Activated T-cell treated with anti-CD3 and anti-CD28 coated beads, Interleukin-2, amount 50 U/mL, for 24 hours (primary cell): ENCODE measurements around the gene SULT1C3.

Experiments
- DNase-seq: peaks from one replicate; pipeline ENCODE4 v3.0.0-alpha.2; 2020
- H3K27ac Mint-ChIP-seq: 2 replicates; pipeline ENCODE4 v1.8.0; 2020; ENCODE audit warnings: mild to moderate bottlenecking, mixed read lengths
- H3K27me3 Mint-ChIP-seq: 2 replicates; pipeline ENCODE4 v1.8.0; 2020; ENCODE audit warnings: mixed read lengths
- H3K36me3 Mint-ChIP-seq: 2 replicates; pipeline ENCODE4 v1.8.0; 2020; ENCODE audit warnings: low read depth, mixed read lengths
- H3K4me1 Mint-ChIP-seq: 2 replicates; pipeline ENCODE4 v1.8.0; 2020; ENCODE audit warnings: low read depth, mixed read lengths
- H3K4me3 Mint-ChIP-seq: 2 replicates; pipeline ENCODE4 v1.8.0; 2020; ENCODE audit warnings: mild to moderate bottlenecking, moderate library complexity, mixed read lengths
- H3K9me3 Mint-ChIP-seq: 2 replicates; pipeline ENCODE4 v1.8.0; 2020; ENCODE audit warnings: mixed read lengths

Gene SULT1C3

DNA sequence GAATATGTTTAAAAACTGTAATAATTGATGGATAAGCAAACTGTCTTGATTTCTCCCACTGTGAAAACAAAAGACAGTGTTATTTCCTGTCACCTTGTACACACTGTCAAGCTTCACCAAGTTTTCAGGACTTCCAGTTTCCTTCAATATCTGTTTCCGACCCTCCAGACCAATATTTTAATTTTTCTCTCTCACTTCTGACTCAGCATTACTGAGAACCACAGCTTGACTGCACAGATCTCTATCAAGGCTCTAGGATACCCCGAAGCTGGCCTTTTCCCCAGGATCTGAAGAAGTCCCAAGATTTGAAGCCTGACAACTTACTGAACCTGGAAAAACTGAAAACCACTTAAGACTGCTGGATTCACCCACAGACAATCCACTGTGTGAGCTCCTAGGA, 13.2 kb upstream of the SULT1C3 start:
- peaks cover 8% of the 10 kb centered on the region for H3K27me3 Mint-ChIP-seq
- no peak for DNase-seq
- H3K27ac Mint-ChIP-seq, result no peak overlapping the region
- H3K36me3 Mint-ChIP-seq, result no peaks in the 10 kb centered on the region
- no peak overlapping the region for H3K4me3 Mint-ChIP-seq
- peaks cover 11% of the 10 kb centered on the region for H3K9me3 Mint-ChIP-seq
- no peaks in the 10 kb centered on the region for H3K4me1 Mint-ChIP-seq

DNA sequence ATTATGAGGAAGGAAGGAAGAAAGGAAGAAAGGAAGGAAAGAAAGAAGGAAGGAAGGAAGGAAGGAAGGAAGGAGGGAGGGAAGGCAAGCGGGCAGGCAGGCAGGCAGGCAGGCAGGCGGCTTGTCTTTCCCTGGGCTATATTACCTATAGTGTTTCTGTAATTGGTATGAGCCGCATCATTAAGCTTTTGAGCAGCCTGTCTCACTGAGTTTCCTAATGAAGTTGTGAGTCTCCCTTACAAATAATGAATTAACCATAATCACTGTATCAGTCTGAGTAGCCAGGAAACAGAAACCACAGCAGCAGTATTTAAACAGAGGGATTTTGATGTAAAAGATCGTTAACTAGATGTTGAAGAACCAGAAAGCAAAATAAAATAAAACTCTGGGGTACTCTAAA, 11.8 kb upstream of the SULT1C3 start:
- H3K27me3 Mint-ChIP-seq, result peaks cover 4% of the 10 kb centered on the region
- no peaks in the 10 kb centered on the region for H3K36me3 Mint-ChIP-seq
- H3K4me1 Mint-ChIP-seq, result no peaks in the 10 kb centered on the region
- peaks cover 11% of the 10 kb centered on the region for H3K9me3 Mint-ChIP-seq
- H3K4me3 Mint-ChIP-seq, result no peak overlapping the region
- no peak for DNase-seq
- no peak overlapping the region for H3K27ac Mint-ChIP-seq

GRCh38 chr2:108228537-108228936, 11.2 kb upstream of the SULT1C3 start:
- no peak for DNase-seq
- peaks cover 10% of the 10 kb centered on the region for H3K9me3 Mint-ChIP-seq
- H3K27ac Mint-ChIP-seq, result no peak overlapping the region

DNA sequence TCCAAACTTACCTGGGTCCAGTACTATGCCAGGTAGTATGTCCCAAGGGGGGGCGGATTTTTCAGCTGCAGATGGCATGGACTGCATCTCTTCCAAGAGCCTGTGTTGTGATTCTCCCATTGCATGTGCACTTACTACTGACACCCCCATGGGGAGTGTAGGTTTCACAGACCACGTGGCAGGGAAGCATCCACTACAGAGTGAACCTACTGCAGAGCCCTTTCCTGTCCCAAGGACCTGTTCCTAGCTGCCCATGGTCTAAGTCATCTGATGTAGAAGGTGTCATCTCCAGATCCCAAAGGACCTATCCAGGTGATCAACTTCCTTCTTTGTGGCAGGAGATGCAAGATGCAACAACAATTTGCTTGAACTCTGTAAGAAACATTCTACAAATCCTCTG, 9.9 kb upstream of the SULT1C3 start:
- Mint-ChIP-seq H3K4me1 (no peaks in the 10 kb centered on the region), H3K9me3 (no peaks in the 10 kb centered on the region), H3K4me3 (no peak overlapping the region), H3K36me3 (no peaks in the 10 kb centered on the region), H3K27me3 (peaks cover 4% of the 10 kb centered on the region), H3K27ac (no peak overlapping the region)
- DNase-seq, result no peak

More at GRCh38 chr2:108228537-108228936, 11.2 kb upstream of the SULT1C3 start:
- peaks cover 4% of the 10 kb centered on the region for H3K27me3 Mint-ChIP-seq
- no peak overlapping the region for H3K4me3 Mint-ChIP-seq
- H3K4me1 Mint-ChIP-seq, result no peaks in the 10 kb centered on the region
- no peaks in the 10 kb centered on the region for H3K36me3 Mint-ChIP-seq

GRCh38 chr2:108235577-108235976, 4.2 kb upstream of the SULT1C3 start:
- peaks cover 16% of the 10 kb centered on the region for H3K9me3 Mint-ChIP-seq
- H3K27me3 Mint-ChIP-seq, result peaks cover 4% of the 10 kb centered on the region
- no peaks in the 10 kb centered on the region for H3K36me3 Mint-ChIP-seq
- no peak for DNase-seq
- H3K27ac Mint-ChIP-seq, result no peak overlapping the region
- no peaks in the 10 kb centered on the region for H3K4me1 Mint-ChIP-seq
- no peak overlapping the region for H3K4me3 Mint-ChIP-seq

- no peaks in the 10 kb centered on the region for H3K4me1 Mint-ChIP-seq
- H3K27ac Mint-ChIP-seq, result no peak overlapping the region
- H3K27me3 Mint-ChIP-seq, result peaks cover 6% of the 10 kb centered on the region
- no peak for DNase-seq
- peaks cover 16% of the 10 kb centered on the region for H3K9me3 Mint-ChIP-seq
- no peak overlapping the region for H3K4me3 Mint-ChIP-seq
- no peaks in the 10 kb centered on the region for H3K36me3 Mint-ChIP-seq
Measured at GRCh38 chr2:108236676-108237335, 3.0 kb upstream of the SULT1C3 start.

DNA sequence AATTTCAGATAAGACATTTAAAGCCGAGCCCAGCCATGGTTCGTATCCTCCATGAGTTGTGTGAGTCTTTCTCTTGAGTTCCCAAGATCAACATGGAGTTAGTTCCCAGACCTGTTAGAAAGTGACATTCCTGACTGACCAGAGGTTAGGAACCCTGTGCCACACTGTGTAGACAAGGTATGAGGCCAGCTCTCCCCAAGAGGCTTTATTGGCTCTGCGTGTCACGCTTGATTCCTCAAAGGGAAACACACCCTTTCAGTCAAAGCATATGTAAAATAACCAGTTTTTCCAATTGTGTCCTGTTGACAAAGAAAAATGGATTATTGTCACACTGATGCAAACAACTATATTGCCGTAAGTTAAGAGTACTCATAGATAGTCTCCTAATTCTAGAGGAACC, 1.2 kb downstream of the SULT1C3 start:
- no peaks in the 10 kb centered on the region for H3K36me3 Mint-ChIP-seq
- H3K4me1 Mint-ChIP-seq, result no peaks in the 10 kb centered on the region
- H3K4me3 Mint-ChIP-seq, result no peak overlapping the region
- no peak overlapping the region for H3K27ac Mint-ChIP-seq
- H3K9me3 Mint-ChIP-seq, result peaks cover 12% of the 10 kb centered on the region
- peaks cover 12% of the 10 kb centered on the region for H3K27me3 Mint-ChIP-seq
- DNase-seq, result no peak

DNA sequence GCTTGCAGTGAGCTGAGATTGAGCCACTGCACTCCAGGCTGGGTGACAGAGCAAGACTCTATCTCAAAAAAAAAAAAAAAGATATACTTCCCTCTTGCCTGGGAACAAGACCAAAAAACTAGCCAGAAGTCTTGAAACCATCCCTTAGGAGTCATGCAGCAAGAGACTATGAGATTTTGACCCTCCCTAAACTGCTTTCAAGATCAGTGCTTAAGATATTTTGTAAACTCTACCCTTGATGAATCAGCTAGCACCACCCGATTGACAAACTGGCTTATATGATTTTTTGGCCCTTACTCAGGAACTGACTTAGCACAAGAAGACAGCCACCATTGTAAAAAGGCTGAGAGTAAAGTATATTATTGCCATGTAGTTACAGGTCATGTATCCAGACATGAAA, 3.8 kb downstream of the SULT1C3 start:
- Mint-ChIP-seq H3K36me3 (no peaks in the 10 kb centered on the region), H3K9me3 (no peaks in the 10 kb centered on the region), H3K27me3 (peaks cover 15% of the 10 kb centered on the region), H3K4me3 (no peak overlapping the region), H3K27ac (no peak overlapping the region), H3K4me1 (no peaks in the 10 kb centered on the region)
- no peak for DNase-seq

DNA sequence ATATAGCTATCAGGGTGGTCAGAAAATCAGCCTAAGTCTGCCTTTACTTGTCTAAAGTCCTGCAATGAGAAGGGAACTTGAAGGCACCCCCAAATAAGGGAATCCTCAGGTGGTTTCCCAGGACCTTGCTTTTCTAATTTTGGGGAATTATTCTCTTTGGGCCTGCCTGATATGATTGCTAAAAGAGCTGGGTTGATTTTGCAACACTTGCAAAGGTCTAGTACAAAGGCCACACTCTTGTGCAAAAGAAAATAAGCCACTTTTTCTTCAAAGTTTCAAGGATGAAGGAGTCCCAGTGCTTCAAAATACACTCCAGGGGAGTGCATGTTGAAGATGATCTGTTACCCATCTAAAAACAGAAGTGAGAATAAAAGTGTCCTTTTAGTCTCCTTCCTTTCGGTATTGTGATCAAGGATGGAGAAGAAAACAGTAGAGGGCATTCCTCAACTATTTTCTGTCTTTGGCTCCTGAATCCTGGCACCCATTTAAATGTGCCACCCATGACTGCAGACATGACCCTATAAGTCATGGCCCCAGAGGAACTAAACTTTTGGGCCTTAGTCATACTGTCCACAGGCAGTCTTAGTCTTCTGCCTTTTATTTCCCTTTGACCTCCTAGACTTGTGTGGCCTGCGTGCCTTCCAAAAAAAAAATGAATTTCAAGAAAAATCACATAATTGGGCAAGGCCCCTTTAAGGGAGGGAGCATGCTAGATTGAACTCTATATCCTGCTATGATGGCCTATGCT, 5.1 kb downstream of the SULT1C3 start:
- Mint-ChIP-seq H3K4me3 (no peak overlapping the region), H3K36me3 (no peaks in the 10 kb centered on the region), H3K27me3 (peaks cover 15% of the 10 kb centered on the region), H3K27ac (no peak overlapping the region), H3K4me1 (no peaks in the 10 kb centered on the region), H3K9me3 (no peaks in the 10 kb centered on the region)
- DNase-seq, result no peak

DNA sequence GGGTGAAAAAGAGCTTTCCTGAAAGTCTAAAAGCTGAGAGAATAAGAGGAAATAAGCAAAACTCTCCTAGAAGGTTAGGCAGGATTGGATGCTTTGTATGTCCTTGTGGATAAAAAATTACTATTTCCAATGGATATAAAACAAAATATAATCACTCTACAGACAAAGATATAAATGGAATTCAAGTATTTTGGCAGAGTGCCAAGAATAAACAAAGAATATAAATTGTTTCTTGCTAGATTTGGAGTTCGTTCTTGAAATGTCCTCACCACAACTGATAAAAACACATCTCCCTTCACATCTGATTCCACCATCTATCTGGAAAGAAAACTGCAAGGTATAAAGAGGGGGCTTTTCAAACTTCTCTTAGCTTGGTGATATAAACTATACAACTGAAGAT, 13.3 kb downstream of the SULT1C3 start:
- Mint-ChIP-seq H3K27ac (no peak overlapping the region), H3K36me3 (no peaks in the 10 kb centered on the region), H3K27me3 (peaks cover 15% of the 10 kb centered on the region), H3K4me3 (no peak overlapping the region), H3K4me1 (no peaks in the 10 kb centered on the region), H3K9me3 (no peaks in the 10 kb centered on the region)
- no peak for DNase-seq

GRCh38 chr2:108257757-108258331, 18.1 kb downstream of the SULT1C3 start:
- no peaks in the 10 kb centered on the region for H3K36me3 Mint-ChIP-seq
- H3K27me3 Mint-ChIP-seq, result peaks cover 8% of the 10 kb centered on the region
- H3K27ac Mint-ChIP-seq, result no peak overlapping the region
- no peaks in the 10 kb centered on the region for H3K4me1 Mint-ChIP-seq
- no peak overlapping the region for H3K4me3 Mint-ChIP-seq
- no peaks in the 10 kb centered on the region for H3K9me3 Mint-ChIP-seq
- no peak for DNase-seq

DNA sequence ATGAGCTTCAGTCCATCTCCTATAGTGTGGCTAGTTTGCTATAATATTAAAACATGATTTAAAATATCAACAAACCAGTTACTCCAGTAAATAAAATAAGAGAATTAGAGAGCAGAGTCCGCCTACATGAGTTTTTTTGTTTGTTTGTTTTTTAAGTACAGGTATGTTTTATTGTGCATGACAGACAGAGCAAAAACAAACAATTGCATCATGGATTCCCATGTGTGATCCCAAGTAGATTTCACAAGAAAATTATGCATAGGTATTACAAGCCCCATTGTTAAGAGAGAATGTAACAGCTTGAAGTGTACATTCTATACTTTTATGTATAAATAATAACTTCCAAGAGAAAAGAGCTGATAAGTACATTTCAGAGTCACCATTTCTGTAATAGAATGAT, 21.0 kb downstream of the SULT1C3 start:
- Mint-ChIP-seq H3K27me3 (peaks cover 3% of the 10 kb centered on the region), H3K27ac (no peak overlapping the region), H3K4me3 (no peak overlapping the region), H3K4me1 (no peaks in the 10 kb centered on the region), H3K36me3 (no peaks in the 10 kb centered on the region), H3K9me3 (no peaks in the 10 kb centered on the region)
- DNase-seq, result no peak

GRCh38 chr2:108262036-108262435, 22.3 kb downstream of the SULT1C3 start:
- Mint-ChIP-seq H3K4me3 (no peak overlapping the region), H3K36me3 (no peaks in the 10 kb centered on the region), H3K27ac (no peak overlapping the region), H3K4me1 (no peaks in the 10 kb centered on the region), H3K27me3 (no peaks in the 10 kb centered on the region), H3K9me3 (no peaks in the 10 kb centered on the region)
- DNase-seq, result no peak

DNA sequence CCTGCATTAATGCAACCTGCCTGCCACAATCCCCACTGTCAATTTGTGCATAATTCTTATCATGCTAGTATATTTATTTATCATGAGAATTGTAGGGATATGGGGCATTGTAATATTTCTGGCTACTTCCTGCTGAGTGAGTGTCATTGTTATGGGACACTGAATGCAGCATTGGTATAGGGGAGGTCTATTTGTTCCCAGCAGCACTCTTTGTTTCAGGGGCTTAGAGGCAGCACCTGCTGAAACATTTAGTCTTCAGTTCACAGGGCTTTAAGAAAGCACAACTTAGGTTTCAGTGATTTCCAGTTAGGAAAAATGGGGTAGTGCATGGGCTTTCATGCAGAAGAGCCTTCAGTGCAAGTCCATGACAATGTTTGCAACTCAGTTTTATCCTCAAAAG, 23.6 kb downstream of the SULT1C3 start:
- H3K4me3 Mint-ChIP-seq, result no peak overlapping the region
- DNase-seq, result no peak
- H3K27me3 Mint-ChIP-seq, result peaks cover 7% of the 10 kb centered on the region
- no peaks in the 10 kb centered on the region for H3K4me1 Mint-ChIP-seq
- H3K9me3 Mint-ChIP-seq, result no peaks in the 10 kb centered on the region
- no peak overlapping the region for H3K27ac Mint-ChIP-seq
- no peaks in the 10 kb centered on the region for H3K36me3 Mint-ChIP-seq

DNA sequence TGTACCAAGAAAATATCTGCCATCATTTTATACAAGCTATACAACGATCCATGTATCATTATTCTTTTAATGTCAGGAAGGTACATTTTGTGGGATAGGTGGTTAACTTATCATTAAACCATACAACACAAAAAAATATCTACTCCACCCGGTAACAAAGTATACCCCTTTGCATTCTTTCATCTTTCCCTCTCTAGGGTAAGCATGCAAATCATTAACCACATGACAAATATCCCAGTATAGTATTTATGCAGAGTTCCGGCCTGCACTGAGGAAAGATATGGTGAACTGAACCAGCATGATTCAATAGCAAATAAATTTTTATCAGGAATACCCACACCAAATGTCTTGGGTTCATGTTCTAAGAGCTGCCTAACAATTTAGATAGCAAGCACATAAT, 26.4 kb downstream of the SULT1C3 start:
- peaks cover 13% of the 10 kb centered on the region for H3K27me3 Mint-ChIP-seq
- H3K4me1 Mint-ChIP-seq, result no peaks in the 10 kb centered on the region
- no peak overlapping the region for H3K27ac Mint-ChIP-seq
- no peak overlapping the region for H3K4me3 Mint-ChIP-seq
- no peak for DNase-seq
- no peaks in the 10 kb centered on the region for H3K9me3 Mint-ChIP-seq
- no peaks in the 10 kb centered on the region for H3K36me3 Mint-ChIP-seq
